Stimulated activated memory B cell treated with anti-CD40 and anti-IgM and Interleukin-4, amounts not matched to agents 10 μg/mL and 1 μg/mL and 100 μg/mL, for 72 hours (primary cell): ENCODE measurements around the gene GORAB.

Experiments used
- ATAC-seq: fragments of 150-1000 bp; cut with Tn5 transposase; 2 replicates; pipeline ENCODE4 v1.10.0; 2021
- H3K27ac Mint-ChIP-seq: one replicate; pipeline ENCODE4 v1.8.0; 2022; ENCODE audit warnings: mild to moderate bottlenecking, mixed read lengths
- H3K27me3 Mint-ChIP-seq: one replicate; pipeline ENCODE4 v1.8.0; 2022; ENCODE audit warnings: mixed read lengths
- H3K36me3 Mint-ChIP-seq: one replicate; pipeline ENCODE4 v1.8.0; 2022; ENCODE audit warnings: mixed read lengths
- H3K4me1 Mint-ChIP-seq: one replicate; pipeline ENCODE4 v1.8.0; 2022; ENCODE audit warnings: mixed read lengths
- H3K4me3 Mint-ChIP-seq: one replicate; pipeline ENCODE4 v1.8.0; 2022; ENCODE audit warnings: mild to moderate bottlenecking, moderate library complexity, mixed read lengths
- H3K9me3 Mint-ChIP-seq: one replicate; pipeline ENCODE4 v1.8.0; 2022; ENCODE audit warnings: mixed read lengths

GORAB gene

GRCh38 chr1:170559166-170559565 is 27.2 kb downstream of the GORAB start:
- H3K9me3 Mint-ChIP-seq, result peaks cover 3% of the 10 kb centered on the region
- ATAC-seq, result no peak
- H3K36me3 Mint-ChIP-seq, result peaks cover 19% of the 10 kb centered on the region
- H3K27ac Mint-ChIP-seq, result no peak overlapping the region
- H3K4me1 Mint-ChIP-seq, result no peaks in the 10 kb centered on the region
- no peak overlapping the region for H3K4me3 Mint-ChIP-seq
- peaks cover 17% of the 10 kb centered on the region for H3K27me3 Mint-ChIP-seq

DNA sequence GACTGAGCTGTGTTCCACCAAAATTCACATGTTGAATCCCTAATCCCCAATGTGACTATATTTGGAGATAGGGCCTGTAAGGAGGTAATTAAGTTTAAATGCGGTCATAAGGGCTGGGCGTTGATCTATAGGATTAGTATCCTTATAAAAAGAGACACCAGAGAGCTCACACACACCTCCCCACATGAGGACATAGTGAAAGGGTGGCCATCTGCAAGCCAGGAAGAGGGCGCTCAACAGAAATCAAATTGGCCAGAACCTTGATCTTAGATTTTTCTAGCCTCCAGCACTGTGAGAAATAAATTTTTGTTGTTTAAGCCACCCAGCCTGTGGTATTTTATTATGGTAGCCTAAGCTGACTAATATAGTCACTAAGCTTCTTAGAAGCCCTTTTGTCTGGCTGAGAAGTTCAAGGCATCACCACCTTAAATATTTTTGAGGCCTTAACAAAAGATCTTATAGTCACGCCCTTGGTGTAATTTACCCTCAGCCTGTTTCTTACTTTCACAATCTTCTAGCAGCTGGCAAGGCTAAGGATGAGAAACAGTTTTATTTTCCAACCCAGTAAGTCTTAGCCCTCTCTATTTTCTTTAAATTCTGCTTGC is 28.8 kb downstream of the GORAB start:
- peaks cover 3% of the 10 kb centered on the region for H3K9me3 Mint-ChIP-seq
- ATAC-seq, result no peak
- no peak overlapping the region for H3K27ac Mint-ChIP-seq
- H3K36me3 Mint-ChIP-seq, result peaks cover 14% of the 10 kb centered on the region
- H3K4me3 Mint-ChIP-seq, result no peak overlapping the region
- H3K4me1 Mint-ChIP-seq, result no peaks in the 10 kb centered on the region
- H3K27me3 Mint-ChIP-seq, result peaks cover 27% of the 10 kb centered on the region

GRCh38 chr1:170562646-170563338 is 30.8 kb downstream of the GORAB start:
- no peak for ATAC-seq
- peaks cover 44% of the 10 kb centered on the region for H3K27me3 Mint-ChIP-seq
- H3K4me1 Mint-ChIP-seq, result no peaks in the 10 kb centered on the region
- H3K4me3 Mint-ChIP-seq, result no peak overlapping the region
- H3K36me3 Mint-ChIP-seq, result peaks cover 14% of the 10 kb centered on the region
- H3K27ac Mint-ChIP-seq, result no peak overlapping the region
- peaks cover 3% of the 10 kb centered on the region for H3K9me3 Mint-ChIP-seq

DNA sequence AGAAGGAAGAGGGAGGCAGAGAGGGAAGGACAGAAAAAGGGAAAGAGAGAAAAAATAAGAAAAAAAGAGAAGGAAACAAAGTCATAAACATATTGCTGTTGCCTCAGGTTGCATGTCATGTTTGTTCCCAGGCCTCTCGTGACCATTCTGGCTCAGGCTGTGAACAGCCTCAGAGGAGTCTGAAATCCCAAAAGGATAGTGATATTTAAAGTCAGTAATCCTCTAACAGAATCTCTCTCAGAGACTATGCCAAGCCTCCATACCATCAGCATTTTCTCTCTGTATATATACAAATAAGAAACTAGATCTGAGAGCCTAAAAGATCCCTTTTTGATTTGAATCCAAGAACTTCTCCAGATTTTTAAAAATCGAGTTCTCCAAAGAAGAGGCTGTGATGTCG is 35.2 kb downstream of the GORAB start:
- Mint-ChIP-seq H3K4me1 (no peaks in the 10 kb centered on the region), H3K27me3 (peaks cover 69% of the 10 kb centered on the region), H3K4me3 (no peak overlapping the region), H3K36me3 (no peaks in the 10 kb centered on the region), H3K9me3 (peaks cover 14% of the 10 kb centered on the region), H3K27ac (no peak overlapping the region)
- no peak for ATAC-seq

- peaks cover 60% of the 10 kb centered on the region for H3K27me3 Mint-ChIP-seq
- no peak overlapping the region for H3K27ac Mint-ChIP-seq
- H3K4me1 Mint-ChIP-seq, result no peaks in the 10 kb centered on the region
- no peak overlapping the region for H3K4me3 Mint-ChIP-seq
- no peaks in the 10 kb centered on the region for H3K36me3 Mint-ChIP-seq
- ATAC-seq, result no peak
- H3K9me3 Mint-ChIP-seq, result peaks cover 16% of the 10 kb centered on the region
Measured at GRCh38 chr1:170568197-170568596, 36.2 kb downstream of the GORAB start.

GRCh38 chr1:170576980-170577379 is 45.0 kb downstream of the GORAB start:
- Mint-ChIP-seq H3K27ac (no peak overlapping the region), H3K9me3 (peaks cover 8% of the 10 kb centered on the region), H3K4me3 (no peak overlapping the region), H3K27me3 (peaks cover 14% of the 10 kb centered on the region), H3K36me3 (no peaks in the 10 kb centered on the region), H3K4me1 (no peaks in the 10 kb centered on the region)
- ATAC-seq, result no peak

- Mint-ChIP-seq H3K27me3 (peaks cover 14% of the 10 kb centered on the region), H3K4me1 (no peaks in the 10 kb centered on the region), H3K27ac (no peak overlapping the region), H3K9me3 (peaks cover 2% of the 10 kb centered on the region), H3K4me3 (no peak overlapping the region), H3K36me3 (no peaks in the 10 kb centered on the region)
- ATAC-seq, result no peak
Measured at GRCh38 chr1:170578359-170578758, 46.4 kb downstream of the GORAB start.

DNA sequence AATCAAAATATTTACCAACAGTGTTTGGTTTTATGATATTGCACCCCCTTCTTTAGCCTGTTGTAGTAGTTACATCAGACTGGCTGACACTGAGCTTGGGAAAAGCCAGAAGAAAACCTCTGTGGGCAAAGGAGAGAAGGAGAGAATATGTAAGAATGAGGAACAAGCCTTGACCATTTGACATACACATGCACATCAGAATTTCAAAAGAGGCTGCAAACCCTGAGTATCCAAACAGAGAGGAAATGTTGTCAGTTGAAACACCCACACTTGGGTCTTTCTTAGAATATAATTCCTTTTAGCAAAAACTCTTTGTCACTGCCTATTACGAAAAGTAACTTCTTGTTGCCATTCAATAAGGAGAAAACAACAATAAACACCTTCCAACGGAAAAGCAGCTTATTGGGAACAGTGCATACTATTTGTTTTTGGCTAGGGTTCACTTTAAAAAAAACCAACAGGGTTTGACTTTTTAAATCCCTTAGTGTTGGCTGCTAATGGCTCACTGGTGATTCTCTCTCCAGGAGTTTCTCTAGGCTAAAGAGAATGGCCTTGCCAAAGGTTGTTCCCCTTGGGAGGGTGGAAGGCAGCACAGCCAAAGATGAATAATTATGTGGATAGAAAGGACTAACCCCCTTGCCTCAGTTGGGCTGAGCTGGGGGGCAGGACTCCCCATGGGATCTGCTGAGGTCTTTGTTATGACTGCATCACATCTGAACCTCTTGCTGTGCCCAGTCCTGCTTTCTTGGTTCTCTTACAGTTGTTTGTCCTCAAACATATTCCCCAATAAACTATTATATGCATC is 48.9 kb downstream of the GORAB start:
- ATAC-seq, result no peak
- Mint-ChIP-seq H3K27me3 (peaks cover 14% of the 10 kb centered on the region), H3K4me3 (no peak overlapping the region), H3K9me3 (no peaks in the 10 kb centered on the region), H3K27ac (no peak overlapping the region), H3K4me1 (no peaks in the 10 kb centered on the region), H3K36me3 (no peaks in the 10 kb centered on the region)

GRCh38 chr1:170583186-170583585 is 51.2 kb downstream of the GORAB start:
- peaks cover 7% of the 10 kb centered on the region for H3K4me1 Mint-ChIP-seq
- H3K27ac Mint-ChIP-seq, result no peak overlapping the region
- ATAC-seq, result no peak
- H3K9me3 Mint-ChIP-seq, result no peaks in the 10 kb centered on the region
- H3K4me3 Mint-ChIP-seq, result no peak overlapping the region
- no peaks in the 10 kb centered on the region for H3K36me3 Mint-ChIP-seq
- H3K27me3 Mint-ChIP-seq, result peaks cover 23% of the 10 kb centered on the region

- Mint-ChIP-seq H3K27me3 (peaks cover 34% of the 10 kb centered on the region), H3K36me3 (no peaks in the 10 kb centered on the region), H3K4me1 (peaks cover 7% of the 10 kb centered on the region), H3K4me3 (no peak overlapping the region), H3K9me3 (no peaks in the 10 kb centered on the region), H3K27ac (no peak overlapping the region)
- ATAC-seq, result no peak
Measured at GRCh38 chr1:170586321-170587252, 54.6 kb downstream of the GORAB start.

DNA sequence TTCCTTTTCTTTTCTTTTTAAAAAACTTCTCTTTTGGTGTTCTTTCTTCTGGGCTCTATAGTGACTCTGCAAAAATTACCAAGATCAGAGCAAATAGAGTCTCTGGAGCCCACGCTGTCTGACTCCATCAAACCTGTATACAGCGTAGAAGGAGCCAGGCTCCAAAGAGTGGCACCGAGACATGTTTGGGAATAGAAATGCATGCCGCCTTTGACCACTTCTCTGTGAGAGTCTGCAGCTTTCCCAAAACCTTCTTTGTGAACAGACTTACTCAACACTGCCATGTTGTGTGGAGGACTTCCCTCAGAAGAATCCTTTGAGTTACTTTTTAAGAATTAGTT is 55.3 kb downstream of the GORAB start:
- no peak for ATAC-seq
- Mint-ChIP-seq H3K27me3 (peaks cover 36% of the 10 kb centered on the region), H3K4me1 (peaks cover 7% of the 10 kb centered on the region), H3K4me3 (no peak overlapping the region), H3K36me3 (no peaks in the 10 kb centered on the region), H3K9me3 (no peaks in the 10 kb centered on the region), H3K27ac (no peak overlapping the region)

- H3K4me3 Mint-ChIP-seq, result no peak overlapping the region
- ATAC-seq, result no peak
- H3K4me1 Mint-ChIP-seq, result peaks cover 7% of the 10 kb centered on the region
- H3K27me3 Mint-ChIP-seq, result peaks cover 46% of the 10 kb centered on the region
- H3K27ac Mint-ChIP-seq, result no peak overlapping the region
- H3K36me3 Mint-ChIP-seq, result no peaks in the 10 kb centered on the region
- peaks cover 6% of the 10 kb centered on the region for H3K9me3 Mint-ChIP-seq
Measured at GRCh38 chr1:170590921-170591705, 59.1 kb downstream of the GORAB start.

- ATAC-seq, result no peak
- Mint-ChIP-seq H3K27ac (no peak overlapping the region), H3K9me3 (peaks cover 9% of the 10 kb centered on the region), H3K4me3 (no peak overlapping the region), H3K27me3 (peaks cover 36% of the 10 kb centered on the region), H3K36me3 (no peaks in the 10 kb centered on the region), H3K4me1 (no peaks in the 10 kb centered on the region)
Measured at GRCh38 chr1:170592591-170593111, 60.7 kb downstream of the GORAB start.
